ENCODE measurements around the gene KCNIP2. TPM values are rescaled to one million over a fixed set of nuclear protein-coding genes. Genes with fewer than 3 reads are reported as not detected.

Gene KCNIP2
- total RNA-seq, 1 experiment from 2014 or later = 4.3 TPM

DNA sequence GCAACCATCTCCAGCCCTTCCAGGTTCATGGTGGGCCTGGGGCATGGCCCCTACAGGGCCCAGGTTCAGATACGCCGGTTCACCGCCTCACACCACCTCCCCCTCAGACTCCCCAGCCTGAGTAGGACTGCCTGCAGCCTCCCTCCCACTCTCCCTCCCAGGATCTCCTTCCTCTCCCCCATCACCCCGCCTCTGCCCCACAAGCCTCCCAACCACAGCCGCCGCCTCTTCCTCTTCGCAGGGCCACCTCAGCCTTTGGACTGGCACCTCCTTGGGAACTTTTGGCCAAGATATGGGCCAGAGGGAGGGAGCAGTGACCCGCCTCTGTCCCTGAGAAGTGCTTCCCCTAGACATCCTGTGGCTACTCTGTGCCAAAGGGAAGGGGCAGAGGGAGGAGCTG lies 9.3 kb downstream of the KCNIP2 start:
- Histone ChIP-seq H3K9me3 (ENCODE audit: control insufficient read depth, insufficient read depth, low read depth, low read length) (no peaks in the 10 kb centered on the region), H3K27me3 (ENCODE audit: control insufficient read depth, insufficient read depth, low read length) (no peaks in the 10 kb centered on the region), H3K27ac (ENCODE audit: low read length) (no peak overlapping the region), H3K4me1 (ENCODE audit: control insufficient read depth, insufficient read depth, low read length) (peaks cover 12% of the 10 kb centered on the region), H3K4me3 (ENCODE audit: low read depth in 2 of 2, low read length in 2 of 2) (no peak overlapping the region), H3K36me3 (ENCODE audit: control insufficient read depth, insufficient read depth, low read length) (no peaks in the 10 kb centered on the region)
- intact Hi-C loops (cut with micrococcal nuclease; ENCODE audit: unreplicated experiment) (no loop called here), in situ Hi-C loops (cut with HindIII; ENCODE audit: low pct_unique_long_range_greater_than_20kb, low sequenced_read_pairs) (no loop called here)
- ChIA-PET CTCF (no interaction called here), POLR2A (no interaction called here)
- no peak for TF ChIP-seq SIN3A (IDR thresholded peaks at IDR 0.05; ENCODE audit: borderline replicate concordance, insufficient read depth, low read depth, low read length)
- TF ChIP-seq, protein P1, sequence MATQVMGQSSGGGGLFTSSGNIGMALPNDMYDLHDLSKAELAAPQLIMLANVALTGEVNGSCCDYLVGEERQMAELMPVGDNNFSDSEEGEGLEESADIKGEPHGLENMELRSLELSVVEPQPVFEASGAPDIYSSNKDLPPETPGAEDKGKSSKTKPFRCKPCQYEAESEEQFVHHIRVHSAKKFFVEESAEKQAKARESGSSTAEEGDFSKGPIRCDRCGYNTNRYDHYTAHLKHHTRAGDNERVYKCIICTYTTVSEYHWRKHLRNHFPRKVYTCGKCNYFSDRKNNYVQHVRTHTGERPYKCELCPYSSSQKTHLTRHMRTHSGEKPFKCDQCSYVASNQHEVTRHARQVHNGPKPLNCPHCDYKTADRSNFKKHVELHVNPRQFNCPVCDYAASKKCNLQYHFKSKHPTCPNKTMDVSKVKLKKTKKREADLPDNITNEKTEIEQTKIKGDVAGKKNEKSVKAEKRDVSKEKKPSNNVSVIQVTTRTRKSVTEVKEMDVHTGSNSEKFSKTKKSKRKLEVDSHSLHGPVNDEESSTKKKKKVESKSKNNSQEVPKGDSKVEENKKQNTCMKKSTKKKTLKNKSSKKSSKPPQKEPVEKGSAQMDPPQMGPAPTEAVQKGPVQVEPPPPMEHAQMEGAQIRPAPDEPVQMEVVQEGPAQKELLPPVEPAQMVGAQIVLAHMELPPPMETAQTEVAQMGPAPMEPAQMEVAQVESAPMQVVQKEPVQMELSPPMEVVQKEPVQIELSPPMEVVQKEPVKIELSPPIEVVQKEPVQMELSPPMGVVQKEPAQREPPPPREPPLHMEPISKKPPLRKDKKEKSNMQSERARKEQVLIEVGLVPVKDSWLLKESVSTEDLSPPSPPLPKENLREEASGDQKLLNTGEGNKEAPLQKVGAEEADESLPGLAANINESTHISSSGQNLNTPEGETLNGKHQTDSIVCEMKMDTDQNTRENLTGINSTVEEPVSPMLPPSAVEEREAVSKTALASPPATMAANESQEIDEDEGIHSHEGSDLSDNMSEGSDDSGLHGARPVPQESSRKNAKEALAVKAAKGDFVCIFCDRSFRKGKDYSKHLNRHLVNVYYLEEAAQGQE (IDR thresholded peaks at IDR 0.05; ENCODE audit: insufficient read depth in 1 of 2, low read depth in 2 of 2, low read length in 1 of 2) = no peak
- no peak for TF ChIP-seq TCF7L2 (IDR thresholded peaks at IDR 0.05; ENCODE audit: low read depth, low read length)
- TF ChIP-seq, protein P2, sequence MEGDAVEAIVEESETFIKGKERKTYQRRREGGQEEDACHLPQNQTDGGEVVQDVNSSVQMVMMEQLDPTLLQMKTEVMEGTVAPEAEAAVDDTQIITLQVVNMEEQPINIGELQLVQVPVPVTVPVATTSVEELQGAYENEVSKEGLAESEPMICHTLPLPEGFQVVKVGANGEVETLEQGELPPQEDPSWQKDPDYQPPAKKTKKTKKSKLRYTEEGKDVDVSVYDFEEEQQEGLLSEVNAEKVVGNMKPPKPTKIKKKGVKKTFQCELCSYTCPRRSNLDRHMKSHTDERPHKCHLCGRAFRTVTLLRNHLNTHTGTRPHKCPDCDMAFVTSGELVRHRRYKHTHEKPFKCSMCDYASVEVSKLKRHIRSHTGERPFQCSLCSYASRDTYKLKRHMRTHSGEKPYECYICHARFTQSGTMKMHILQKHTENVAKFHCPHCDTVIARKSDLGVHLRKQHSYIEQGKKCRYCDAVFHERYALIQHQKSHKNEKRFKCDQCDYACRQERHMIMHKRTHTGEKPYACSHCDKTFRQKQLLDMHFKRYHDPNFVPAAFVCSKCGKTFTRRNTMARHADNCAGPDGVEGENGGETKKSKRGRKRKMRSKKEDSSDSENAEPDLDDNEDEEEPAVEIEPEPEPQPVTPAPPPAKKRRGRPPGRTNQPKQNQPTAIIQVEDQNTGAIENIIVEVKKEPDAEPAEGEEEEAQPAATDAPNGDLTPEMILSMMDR (IDR thresholded peaks at IDR 0.05) = no peak
- no peak for TF ChIP-seq POLR2AphosphoS5 (IDR thresholded peaks at IDR 0.05; ENCODE audit: low read depth, low read length)
- BruUV-seq (replicated peaks) = no TSS peak
- ATAC-seq (no peak), DNase-seq (ENCODE audit: low read depth, low spot score) (no peak)

DNA sequence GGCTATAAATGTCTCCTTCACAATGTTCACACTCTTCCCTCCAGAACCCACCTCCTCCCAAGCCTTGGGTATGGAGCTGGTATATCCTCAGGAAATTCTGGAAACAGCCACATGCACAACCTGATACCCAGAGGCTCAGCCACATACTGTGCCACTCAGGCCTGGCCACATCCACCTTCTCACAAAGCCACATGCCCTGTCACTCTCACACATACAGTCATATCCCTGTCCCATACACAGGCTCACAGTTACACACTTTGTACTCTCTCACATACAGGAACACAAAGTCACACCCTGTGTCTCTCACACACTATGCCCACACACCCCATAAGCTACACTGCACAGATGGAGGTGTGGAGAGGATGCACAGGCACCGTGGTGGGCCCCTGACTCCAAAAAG lies 10.1 kb downstream of the KCNIP2 start:
- ATAC-seq = no peak
- H3K9me3 ChIP-seq (ENCODE audit: control insufficient read depth, insufficient read depth, low read depth, low read length) = no peaks in the 10 kb centered on the region
- ChIA-PET POLR2A (no interaction called here), CTCF (interaction anchor here (0.6 kb wide), 1 partner anchor 180 kb away, joined by 3 read pairs; no protein-coding TSS in a partner anchor)
- no peak overlapping the region for H3K4me3 ChIP-seq (ENCODE audit: low read depth in 2 of 2, low read length in 2 of 2)
- in situ Hi-C loops (cut with HindIII; ENCODE audit: low pct_unique_long_range_greater_than_20kb, low sequenced_read_pairs) (no loop called here), intact Hi-C loops (cut with micrococcal nuclease; ENCODE audit: unreplicated experiment) (no loop called here)
- no TSS peak for BruUV-seq (replicated peaks)
- H3K27ac ChIP-seq (ENCODE audit: low read length) = no peak overlapping the region
- TF ChIP-seq, protein P2 (IDR thresholded peaks at IDR 0.05) = no peak
- TF ChIP-seq TCF7L2 (IDR thresholded peaks at IDR 0.05; ENCODE audit: low read depth, low read length) = no peak
- TF ChIP-seq, protein P1 (IDR thresholded peaks at IDR 0.05; ENCODE audit: insufficient read depth in 1 of 2, low read depth in 2 of 2, low read length in 1 of 2) = no peak
- no peak for TF ChIP-seq SIN3A (IDR thresholded peaks at IDR 0.05; ENCODE audit: borderline replicate concordance, insufficient read depth, low read depth, low read length)
- TF ChIP-seq POLR2AphosphoS5 (IDR thresholded peaks at IDR 0.05; ENCODE audit: low read depth, low read length) = no peak
- no peak for DNase-seq (ENCODE audit: low read depth, low spot score)
- peaks cover 12% of the 10 kb centered on the region for H3K4me1 ChIP-seq (ENCODE audit: control insufficient read depth, insufficient read depth, low read length)
- no peaks in the 10 kb centered on the region for H3K36me3 ChIP-seq (ENCODE audit: control insufficient read depth, insufficient read depth, low read length)
- no peaks in the 10 kb centered on the region for H3K27me3 ChIP-seq (ENCODE audit: control insufficient read depth, insufficient read depth, low read length)

Measured in Panc1 (cell line).